ENCODE measurements around the gene FRK. TPM values are rescaled to one million over a fixed set of nuclear protein-coding genes. Genes with fewer than 3 reads are reported as not detected.

FRK gene
- total and polyA plus RNA-seq, 2 donors from 2014 or later = 5.9 to 25.0 TPM

- no peak for TF ChIP-seq CTCF (IDR thresholded peaks at IDR 0.05; ENCODE audit: borderline replicate concordance, extremely low read depth, insufficient read depth)
- no peak for FAIRE-seq
- no peaks in the 10 kb centered on the region for H3K9me3 ChIP-seq (ENCODE audit: control insufficient read depth in 2 of 3, insufficient read depth in 1 of 3, low read length in 3 of 3)
- H3K27ac ChIP-seq (ENCODE audit: low read depth in 2 of 2, low read length in 2 of 2) = no peak overlapping the region
- intact Hi-C loops (cut with DNase I) = no loop called here
- H3K4me1 ChIP-seq (ENCODE audit: control insufficient read depth in 2 of 3, insufficient read depth in 2 of 3, low read depth in 1 of 3, low read length in 3 of 3) = peaks cover 0 to 9% (median 7%) of the 10 kb centered on the region in 3 donors
- no peaks in the 10 kb centered on the region for H3K36me3 ChIP-seq (ENCODE audit: control insufficient read depth in 2 of 3, insufficient read depth in 3 of 3, low read length in 3 of 3)
- H3K4me3 ChIP-seq (ENCODE audit: low read length in 3 of 3) = no peak overlapping the region
- no peaks in the 10 kb centered on the region for H3K27me3 ChIP-seq (ENCODE audit: control insufficient read depth, insufficient read depth, low read length)
- no peak overlapping the region for H3K9ac ChIP-seq (ENCODE audit: low read length in 3 of 3)
- DNase-seq = no peak
Observed at GRCh38 chr6:116022841-116023445, 37.7 kb downstream of the FRK start.

GRCh38 chr6:116020738-116021137, 40.0 kb downstream of the FRK start:
- H3K36me3 ChIP-seq (ENCODE audit: control insufficient read depth in 2 of 3, insufficient read depth in 3 of 3, low read length in 3 of 3) = no peaks in the 10 kb centered on the region
- H3K27ac ChIP-seq (ENCODE audit: low read depth in 2 of 2, low read length in 2 of 2) = no peak overlapping the region
- intact Hi-C loops (cut with DNase I) = no loop called here
- no peak for TF ChIP-seq CTCF (IDR thresholded peaks at IDR 0.05; ENCODE audit: borderline replicate concordance, extremely low read depth, insufficient read depth)
- DNase-seq (no peak), FAIRE-seq (peak; percentile 76)
- no peak overlapping the region for H3K9ac ChIP-seq (ENCODE audit: low read length in 3 of 3)
- H3K4me1 ChIP-seq (ENCODE audit: control insufficient read depth in 2 of 3, insufficient read depth in 2 of 3, low read depth in 1 of 3, low read length in 3 of 3) = peaks cover 0 to 25% (median 16%) of the 10 kb centered on the region in 3 donors
- H3K9me3 ChIP-seq (ENCODE audit: control insufficient read depth in 2 of 3, insufficient read depth in 1 of 3, low read length in 3 of 3) = no peaks in the 10 kb centered on the region
- no peak overlapping the region for H3K4me3 ChIP-seq (ENCODE audit: low read length in 3 of 3)
- H3K27me3 ChIP-seq (ENCODE audit: control insufficient read depth, insufficient read depth, low read length) = no peaks in the 10 kb centered on the region

DNA sequence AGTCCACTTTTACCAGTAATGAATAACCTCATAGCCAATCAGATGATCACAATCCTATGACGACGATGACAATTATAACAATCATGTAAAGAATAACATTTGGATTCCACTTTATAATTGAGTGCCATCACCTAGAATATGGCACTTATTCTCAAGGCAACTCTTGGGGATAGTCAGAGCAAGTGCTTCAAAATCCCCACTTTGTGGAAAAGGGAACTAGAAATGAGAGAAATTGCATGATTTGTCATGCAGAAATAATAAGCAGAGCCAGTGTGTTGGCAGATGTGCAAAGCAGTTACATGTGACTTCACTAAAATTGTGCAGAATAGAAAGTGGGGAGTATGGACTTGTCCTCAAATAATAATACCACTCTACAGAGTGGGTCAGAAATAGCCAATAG, 41.3 kb downstream of the FRK start:
- intact Hi-C loops (cut with DNase I) = loop anchor here (10.0 kb wide), 1 partner anchor 75 kb away; no protein-coding TSS in a partner anchor
- DNase-seq (no peak), FAIRE-seq (no peak)
- TF ChIP-seq CTCF (IDR thresholded peaks at IDR 0.05; ENCODE audit: borderline replicate concordance, extremely low read depth, insufficient read depth) = no peak
- Histone ChIP-seq H3K9me3 (ENCODE audit: control insufficient read depth in 2 of 3, insufficient read depth in 1 of 3, low read length in 3 of 3) (no peaks in the 10 kb centered on the region), H3K9ac (ENCODE audit: low read length in 3 of 3) (no peak overlapping the region), H3K4me1 (ENCODE audit: control insufficient read depth in 2 of 3, insufficient read depth in 2 of 3, low read depth in 1 of 3, low read length in 3 of 3) (peaks cover 0 to 34% (median 16%) of the 10 kb centered on the region in 3 donors), H3K36me3 (ENCODE audit: control insufficient read depth in 2 of 3, insufficient read depth in 3 of 3, low read length in 3 of 3) (no peaks in the 10 kb centered on the region), H3K27me3 (ENCODE audit: control insufficient read depth, insufficient read depth, low read length) (no peaks in the 10 kb centered on the region), H3K4me3 (ENCODE audit: low read length in 3 of 3) (peak overlapping the region in 1 of 3 donors; percentile 47), H3K27ac (ENCODE audit: low read depth in 2 of 2, low read length in 2 of 2) (no peak overlapping the region)

All from kidney (tissue), 14 donors.